ENCODE results near the gene SHC3.

GRCh38 chr9:89065921-89066320, 112.7 kb downstream of the SHC3 start:
- TF ChIP-seq CTCF (conservative IDR thresholded peaks at IDR 0.05; ENCODE audit: low read length): no peak
- no peak for TF ChIP-seq EZH2phosphoT487 (IDR thresholded peaks at IDR 0.05; ENCODE audit: borderline replicate concordance, low read depth, low read length)
